Measurements from ENCODE around the gene HES5.

HES5 gene

DNA sequence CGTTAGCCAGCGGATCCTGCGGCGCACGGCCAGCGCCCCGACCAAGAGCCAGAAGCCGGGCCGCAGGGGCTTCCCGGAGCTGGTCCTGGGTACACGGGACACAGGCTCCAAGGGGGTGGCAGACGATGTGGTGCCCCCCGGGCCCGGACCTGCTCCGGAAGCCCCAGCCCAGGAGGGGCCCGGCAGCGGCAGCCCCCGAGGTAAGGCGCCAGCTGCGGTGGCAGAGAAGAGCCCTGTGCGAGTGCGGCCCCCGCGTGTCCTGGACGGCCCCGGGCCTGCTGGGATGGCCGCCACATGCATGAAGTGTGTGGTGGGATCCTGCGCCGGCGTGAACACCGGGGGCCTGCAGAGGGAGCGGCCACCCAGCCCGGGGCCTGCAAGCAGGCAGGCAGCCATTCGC, 27.9 kb downstream of the HES5 start:
- no peak overlapping the region for H3K27ac ChIP-seq
- TF ChIP-seq, protein P1, sequence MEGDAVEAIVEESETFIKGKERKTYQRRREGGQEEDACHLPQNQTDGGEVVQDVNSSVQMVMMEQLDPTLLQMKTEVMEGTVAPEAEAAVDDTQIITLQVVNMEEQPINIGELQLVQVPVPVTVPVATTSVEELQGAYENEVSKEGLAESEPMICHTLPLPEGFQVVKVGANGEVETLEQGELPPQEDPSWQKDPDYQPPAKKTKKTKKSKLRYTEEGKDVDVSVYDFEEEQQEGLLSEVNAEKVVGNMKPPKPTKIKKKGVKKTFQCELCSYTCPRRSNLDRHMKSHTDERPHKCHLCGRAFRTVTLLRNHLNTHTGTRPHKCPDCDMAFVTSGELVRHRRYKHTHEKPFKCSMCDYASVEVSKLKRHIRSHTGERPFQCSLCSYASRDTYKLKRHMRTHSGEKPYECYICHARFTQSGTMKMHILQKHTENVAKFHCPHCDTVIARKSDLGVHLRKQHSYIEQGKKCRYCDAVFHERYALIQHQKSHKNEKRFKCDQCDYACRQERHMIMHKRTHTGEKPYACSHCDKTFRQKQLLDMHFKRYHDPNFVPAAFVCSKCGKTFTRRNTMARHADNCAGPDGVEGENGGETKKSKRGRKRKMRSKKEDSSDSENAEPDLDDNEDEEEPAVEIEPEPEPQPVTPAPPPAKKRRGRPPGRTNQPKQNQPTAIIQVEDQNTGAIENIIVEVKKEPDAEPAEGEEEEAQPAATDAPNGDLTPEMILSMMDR (IDR thresholded peaks at IDR 0.05), result no peak
- no peaks in the 10 kb centered on the region for H3K4me1 ChIP-seq (ENCODE audit: control insufficient read depth in 1 of 2, insufficient read depth in 1 of 2, low read depth in 1 of 2, low read length in 1 of 2)
- peaks cover 4% of the 10 kb centered on the region for H3K36me3 ChIP-seq
- H3K4me3 ChIP-seq (ENCODE audit: low read depth in 1 of 2, low read length in 1 of 2), result no peak overlapping the region
- no peaks in the 10 kb centered on the region for H3K9me3 ChIP-seq
- peaks cover 11% of the 10 kb centered on the region for H3K27me3 ChIP-seq

- H3K27ac ChIP-seq, result no peak overlapping the region
- no peaks in the 10 kb centered on the region for H3K4me1 ChIP-seq (ENCODE audit: control insufficient read depth in 1 of 2, insufficient read depth in 1 of 2, low read depth in 1 of 2, low read length in 1 of 2)
- TF ChIP-seq, protein P1 (IDR thresholded peaks at IDR 0.05), result no peak
- H3K4me3 ChIP-seq (ENCODE audit: low read depth in 1 of 2, low read length in 1 of 2), result no peak overlapping the region
- H3K36me3 ChIP-seq, result no peaks in the 10 kb centered on the region
- H3K9me3 ChIP-seq, result no peaks in the 10 kb centered on the region
- peaks cover 11% of the 10 kb centered on the region for H3K27me3 ChIP-seq
Observed at GRCh38 chr1:2501820-2502119, 28.3 kb downstream of the HES5 start.

DNA sequence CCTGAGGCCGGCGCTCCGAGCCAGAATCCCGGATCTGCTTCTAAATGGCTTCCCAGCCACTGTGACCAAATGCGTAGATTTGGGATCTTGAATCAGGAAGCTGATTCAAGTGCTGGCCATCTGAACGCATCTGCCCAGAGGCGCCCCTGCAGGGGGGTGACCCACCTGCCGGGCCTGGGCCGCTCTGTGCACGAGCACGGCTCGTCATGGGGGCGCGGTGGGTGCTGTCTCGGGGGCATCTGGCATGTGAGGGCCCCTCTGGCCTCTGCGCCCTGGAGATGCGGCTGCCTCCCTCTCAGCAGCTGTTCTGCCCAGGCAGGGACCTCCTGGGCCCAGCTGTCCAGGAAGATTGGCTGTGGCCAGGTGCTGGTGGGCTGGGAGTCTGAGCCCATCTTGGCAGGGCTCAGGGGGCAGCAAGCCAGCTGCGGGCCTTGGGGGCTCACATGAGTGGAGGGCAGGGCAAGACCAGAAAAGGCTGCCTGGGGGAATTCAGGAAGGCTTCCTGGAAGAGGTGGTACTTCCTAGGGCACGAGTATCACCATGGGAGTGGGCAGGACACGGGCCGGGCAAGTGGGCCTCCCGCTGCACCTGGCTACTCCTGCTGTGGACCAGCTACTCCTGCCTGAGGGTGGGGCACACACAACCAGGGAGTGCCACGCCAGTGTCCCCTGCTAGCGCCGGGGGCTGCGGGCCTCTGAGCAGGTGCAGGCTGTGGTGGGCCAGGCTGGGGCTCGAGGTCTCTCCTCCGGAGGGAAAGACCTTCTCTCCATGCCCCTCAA, 28.8 kb downstream of the HES5 start:
- Histone ChIP-seq H3K27ac (no peak overlapping the region), H3K36me3 (no peaks in the 10 kb centered on the region), H3K4me3 (ENCODE audit: low read depth in 1 of 2, low read length in 1 of 2) (no peak overlapping the region), H3K27me3 (peaks cover 11% of the 10 kb centered on the region), H3K4me1 (ENCODE audit: control insufficient read depth in 1 of 2, insufficient read depth in 1 of 2, low read depth in 1 of 2, low read length in 1 of 2) (no peaks in the 10 kb centered on the region), H3K9me3 (no peaks in the 10 kb centered on the region)
- TF ChIP-seq, protein P1 (IDR thresholded peaks at IDR 0.05), result no peak

- no peaks in the 10 kb centered on the region for H3K36me3 ChIP-seq
- TF ChIP-seq, protein P1 (IDR thresholded peaks at IDR 0.05), result no peak
- H3K9me3 ChIP-seq, result no peaks in the 10 kb centered on the region
- no peaks in the 10 kb centered on the region for H3K4me1 ChIP-seq (ENCODE audit: control insufficient read depth in 1 of 2, insufficient read depth in 1 of 2, low read depth in 1 of 2, low read length in 1 of 2)
- no peak overlapping the region for H3K4me3 ChIP-seq (ENCODE audit: low read depth in 1 of 2, low read length in 1 of 2)
- peaks cover 11% of the 10 kb centered on the region for H3K27me3 ChIP-seq
- no peak overlapping the region for H3K27ac ChIP-seq
Observed at GRCh38 chr1:2499986-2500596, 30.0 kb downstream of the HES5 start.

GRCh38 chr1:2499260-2499659, 30.8 kb downstream of the HES5 start:
- Histone ChIP-seq H3K27me3 (peaks cover 9% of the 10 kb centered on the region), H3K27ac (no peak overlapping the region), H3K36me3 (no peaks in the 10 kb centered on the region), H3K4me1 (ENCODE audit: control insufficient read depth in 1 of 2, insufficient read depth in 1 of 2, low read depth in 1 of 2, low read length in 1 of 2) (no peaks in the 10 kb centered on the region), H3K4me3 (ENCODE audit: low read depth in 1 of 2, low read length in 1 of 2) (no peak overlapping the region), H3K9me3 (no peaks in the 10 kb centered on the region)
- TF ChIP-seq, protein P1 (IDR thresholded peaks at IDR 0.05), result no peak

All from neutrophil (primary cell).